ENCODE data around the gene SEL1L3.
"Not testable (repeated sequence)": the region's sequence is repeated elsewhere in the genome, so short reads cannot be mapped to it uniquely, and the experiment has no call there.

The SEL1L3 gene

DNA sequence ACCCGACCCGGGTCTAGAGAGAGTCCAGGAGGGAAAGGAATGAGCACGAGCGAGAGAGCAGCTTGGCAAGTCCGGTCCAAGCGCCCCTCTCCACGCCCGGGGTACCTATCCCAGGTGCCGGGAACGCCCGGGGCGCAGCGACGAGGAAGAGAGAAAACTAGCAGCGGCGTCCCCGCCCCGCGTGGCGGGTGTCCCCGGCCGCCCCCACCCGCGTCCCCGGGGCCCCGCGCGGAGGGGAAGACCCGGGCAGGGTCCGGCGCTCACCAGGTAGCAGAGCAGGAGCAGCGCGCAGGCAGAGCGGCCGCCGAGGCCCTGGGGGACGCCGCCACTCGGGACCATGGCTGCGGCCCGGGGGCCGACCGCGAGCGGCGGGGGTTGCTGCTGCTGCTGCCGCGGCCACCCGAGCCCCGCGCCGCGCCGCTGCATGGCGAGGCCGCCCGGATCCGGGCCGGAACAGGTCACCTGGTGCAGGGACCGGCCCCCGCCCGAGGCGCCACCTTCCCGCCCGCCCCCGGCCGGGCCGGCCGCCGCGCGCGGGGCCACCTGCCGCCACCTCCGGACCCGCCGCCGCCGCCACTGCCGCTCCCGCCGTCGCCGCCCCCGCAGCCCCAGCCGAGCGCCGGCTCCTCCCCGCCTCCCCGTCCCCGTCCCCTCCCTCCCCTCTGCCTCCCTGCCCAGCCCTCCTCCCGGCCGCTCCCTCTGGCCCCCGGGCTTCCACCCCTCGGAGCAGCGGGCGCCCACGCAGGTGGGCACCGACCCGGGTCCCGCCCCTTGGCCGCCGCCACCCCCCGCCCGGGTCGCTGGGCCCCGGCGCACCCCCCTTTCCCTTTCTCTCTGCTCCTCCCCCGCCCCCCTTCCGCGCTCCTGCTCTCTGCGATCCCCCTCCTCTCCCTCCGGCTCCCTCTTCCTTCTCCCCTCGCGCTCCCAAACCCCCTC is at the start of gene SEL1L3:
SEL1L3 (minus strand) TSS at position 578 of the 936 bp plus-strand sequence; CDS start at position 426, 152 bp downstream.
- H3K79me2 ChIP-seq (ENCODE audit: low read length) = peaks cover 46% of the 10 kb centered on the region
- peaks cover 36% of the 10 kb centered on the region for H3K4me1 ChIP-seq (ENCODE audit: low read length)

DNA sequence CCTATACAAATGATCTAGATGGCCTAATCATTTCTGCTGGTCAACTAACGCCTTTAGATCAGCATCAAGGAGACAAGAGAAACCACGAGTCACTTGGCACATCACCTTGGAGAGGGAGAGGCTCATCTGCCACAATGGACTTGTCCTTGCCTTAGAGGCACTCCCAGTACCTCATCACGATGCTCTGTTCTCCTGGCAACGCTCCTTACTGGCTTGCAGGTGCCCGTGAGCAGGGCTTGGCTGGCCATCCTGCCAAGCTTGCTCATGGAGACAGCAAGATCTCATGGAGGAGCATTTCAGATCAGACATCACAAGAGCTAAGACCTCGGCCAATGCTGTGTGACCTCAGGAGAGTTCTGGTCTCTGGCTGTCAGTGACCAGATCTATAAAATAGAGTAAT is 48.6 kb upstream of the SEL1L3 start:
- peaks cover 17% of the 10 kb centered on the region for H3K4me1 ChIP-seq (ENCODE audit: low read length)
- H3K4me2 ChIP-seq (ENCODE audit: low read length) = no peak overlapping the region
- TF ChIP-seq EZH2phosphoT487 (IDR thresholded peaks at IDR 0.05; ENCODE audit: low read depth) = no peak
- TF ChIP-seq, protein P1, sequence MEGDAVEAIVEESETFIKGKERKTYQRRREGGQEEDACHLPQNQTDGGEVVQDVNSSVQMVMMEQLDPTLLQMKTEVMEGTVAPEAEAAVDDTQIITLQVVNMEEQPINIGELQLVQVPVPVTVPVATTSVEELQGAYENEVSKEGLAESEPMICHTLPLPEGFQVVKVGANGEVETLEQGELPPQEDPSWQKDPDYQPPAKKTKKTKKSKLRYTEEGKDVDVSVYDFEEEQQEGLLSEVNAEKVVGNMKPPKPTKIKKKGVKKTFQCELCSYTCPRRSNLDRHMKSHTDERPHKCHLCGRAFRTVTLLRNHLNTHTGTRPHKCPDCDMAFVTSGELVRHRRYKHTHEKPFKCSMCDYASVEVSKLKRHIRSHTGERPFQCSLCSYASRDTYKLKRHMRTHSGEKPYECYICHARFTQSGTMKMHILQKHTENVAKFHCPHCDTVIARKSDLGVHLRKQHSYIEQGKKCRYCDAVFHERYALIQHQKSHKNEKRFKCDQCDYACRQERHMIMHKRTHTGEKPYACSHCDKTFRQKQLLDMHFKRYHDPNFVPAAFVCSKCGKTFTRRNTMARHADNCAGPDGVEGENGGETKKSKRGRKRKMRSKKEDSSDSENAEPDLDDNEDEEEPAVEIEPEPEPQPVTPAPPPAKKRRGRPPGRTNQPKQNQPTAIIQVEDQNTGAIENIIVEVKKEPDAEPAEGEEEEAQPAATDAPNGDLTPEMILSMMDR (IDR thresholded peaks at IDR 0.05; ENCODE audit: low read depth, low read length) = no peak
- H4K20me1 ChIP-seq (ENCODE audit: insufficient read depth, low read length) = no peaks in the 10 kb centered on the region
- peaks cover 3% of the 10 kb centered on the region for H3K9me3 ChIP-seq (ENCODE audit: insufficient read depth, low read length)
- peaks cover 6% of the 10 kb centered on the region for H3K36me3 ChIP-seq (replicated peaks; ENCODE audit: low read depth, low read length)
- peaks cover 11% of the 10 kb centered on the region for H3K79me2 ChIP-seq (ENCODE audit: low read length)
- H3K27me3 ChIP-seq (ENCODE audit: low read depth, low read length) = no peaks in the 10 kb centered on the region
- H3K4me3 ChIP-seq (ENCODE audit: low read length) = no peak overlapping the region
- no peak overlapping the region for H3K9ac ChIP-seq (ENCODE audit: low read length)
- H2AFZ ChIP-seq (ENCODE audit: low read depth, low read length) = no peak overlapping the region
- no peak overlapping the region for H3K27ac ChIP-seq (ENCODE audit: low read length)

More for the DNA sequence above, at the start of gene SEL1L3:
- no peaks in the 10 kb centered on the region for H3K27me3 ChIP-seq (ENCODE audit: low read depth, low read length)
- H3K9ac ChIP-seq (ENCODE audit: low read length) = peak within 1 kb of the TSS; percentile 86
- no peak for TF ChIP-seq EZH2phosphoT487 (IDR thresholded peaks at IDR 0.05; ENCODE audit: low read depth)
- TF ChIP-seq, protein P1 (IDR thresholded peaks at IDR 0.05; ENCODE audit: low read depth, low read length) = no peak
- H2AFZ ChIP-seq (ENCODE audit: low read depth, low read length) = peak within 1 kb of the TSS; percentile 27; the same call in 1 of the 2 replicates
- H3K27ac ChIP-seq (ENCODE audit: low read length) = peak within 1 kb of the TSS; percentile 41
- H3K4me2 ChIP-seq (ENCODE audit: low read length) = peak within 1 kb of the TSS; percentile 94
- peaks cover 31% of the 10 kb centered on the region for H4K20me1 ChIP-seq (ENCODE audit: insufficient read depth, low read length)
- peak within 1 kb of the TSS; percentile 80 for H3K4me3 ChIP-seq (ENCODE audit: low read length)
- no peaks in the 10 kb centered on the region for H3K9me3 ChIP-seq (ENCODE audit: insufficient read depth, low read length)
- H3K36me3 ChIP-seq (replicated peaks; ENCODE audit: low read depth, low read length) = peaks cover 21% of the 10 kb centered on the region

DNA sequence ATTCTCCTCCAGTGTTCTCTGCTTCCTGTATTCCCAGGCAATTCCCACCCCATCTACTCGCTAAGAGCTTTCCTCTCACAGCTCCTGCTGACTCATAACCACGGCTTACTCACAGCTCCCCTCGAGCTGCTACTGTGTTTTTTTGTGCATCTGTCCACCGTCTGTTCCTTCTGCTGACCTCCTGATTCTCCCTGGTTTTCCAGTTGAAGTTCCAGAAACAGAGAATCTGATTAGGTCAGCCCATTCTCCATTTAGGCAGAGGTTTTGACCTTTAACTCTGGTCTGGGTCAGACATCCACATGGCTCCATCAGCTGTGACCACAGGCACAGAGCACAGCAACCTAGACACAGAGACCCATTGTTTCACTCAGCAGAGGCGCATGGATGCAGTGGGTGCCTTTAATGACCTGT is 45.7 kb upstream of the SEL1L3 start:
- no peaks in the 10 kb centered on the region for H3K27me3 ChIP-seq (ENCODE audit: low read depth, low read length)
- peaks cover 6% of the 10 kb centered on the region for H3K36me3 ChIP-seq (replicated peaks; ENCODE audit: low read depth, low read length)
- peaks cover 3% of the 10 kb centered on the region for H3K9me3 ChIP-seq (ENCODE audit: insufficient read depth, low read length)
- H3K27ac ChIP-seq (ENCODE audit: low read length) = no peak overlapping the region
- no peak overlapping the region for H2AFZ ChIP-seq (ENCODE audit: low read depth, low read length)
- H4K20me1 ChIP-seq (ENCODE audit: insufficient read depth, low read length) = no peaks in the 10 kb centered on the region
- no peak overlapping the region for H3K4me2 ChIP-seq (ENCODE audit: low read length)
- H3K4me3 ChIP-seq (ENCODE audit: low read length) = no peak overlapping the region
- H3K79me2 ChIP-seq (ENCODE audit: low read length) = no peaks in the 10 kb centered on the region
- H3K4me1 ChIP-seq (ENCODE audit: low read length) = peaks cover 27% of the 10 kb centered on the region
- TF ChIP-seq, protein P1 (IDR thresholded peaks at IDR 0.05; ENCODE audit: low read depth, low read length) = no peak
- no peak for TF ChIP-seq EZH2phosphoT487 (IDR thresholded peaks at IDR 0.05; ENCODE audit: low read depth)
- H3K9ac ChIP-seq (ENCODE audit: low read length) = no peak overlapping the region

- not testable (repeated sequence) for H3K36me3 ChIP-seq (replicated peaks; ENCODE audit: low read depth, low read length); H2AFZ ChIP-seq (ENCODE audit: low read depth, low read length); H3K9ac ChIP-seq (ENCODE audit: low read length); H3K9me3 ChIP-seq (ENCODE audit: insufficient read depth, low read length); H3K27ac ChIP-seq (ENCODE audit: low read length); H3K27me3 ChIP-seq (ENCODE audit: low read depth, low read length); H3K79me2 ChIP-seq (ENCODE audit: low read length); H3K4me3 ChIP-seq (ENCODE audit: low read length); H4K20me1 ChIP-seq (ENCODE audit: insufficient read depth, low read length); H3K4me2 ChIP-seq (ENCODE audit: low read length)
- H3K4me1 ChIP-seq (ENCODE audit: low read length) = peaks cover 21% of the 10 kb centered on the region
Observed at GRCh38 chr4:25906113-25906512, 43.3 kb upstream of the SEL1L3 start.
